Neuronal stem cell (in vitro differentiated cells): ENCODE data around the gene OLIG1.

Source experiments
- DNase-seq: peaks from one replicate; pipeline ENCODE4 v3.0.0-alpha.2; 2013; ENCODE audit warnings: low spot score
- H2AFZ ChIP-seq: one replicate; pipeline ENCODE4 v1.6.1; 2013; ENCODE audit warnings: mild to moderate bottlenecking, low read length, inconsistent platforms
- H2AK5ac ChIP-seq: 2 replicates; pipeline ENCODE4 v1.6.1; 2013; ENCODE audit warnings: low read depth, mild to moderate bottlenecking, inconsistent platforms, low read length, moderate library complexity, mixed read lengths
- H2BK120ac ChIP-seq: 2 replicates; pipeline ENCODE4 v1.6.1; 2013; ENCODE audit warnings: low read depth, mild to moderate bottlenecking, inconsistent platforms, low read length, moderate library complexity, mixed read lengths
- H2BK12ac ChIP-seq: one replicate; pipeline ENCODE4 v1.6.1; 2013; ENCODE audit warnings: low read length, inconsistent platforms
- H2BK15ac ChIP-seq: 2 replicates; pipeline ENCODE4 v1.6.1; 2013; ENCODE audit warnings: mild to moderate bottlenecking, low read length, inconsistent platforms, mixed read lengths
- H2BK5ac ChIP-seq: one replicate; pipeline ENCODE4 v1.6.1; 2013; ENCODE audit warnings: inconsistent platforms, mild to moderate bottlenecking, low read length, moderate library complexity
- H3K14ac ChIP-seq: one replicate; pipeline ENCODE4 v1.6.1; 2013; ENCODE audit warnings: low read length, inconsistent platforms
- H3K18ac ChIP-seq: 2 replicates; pipeline ENCODE4 v1.6.1; 2013; ENCODE audit warnings: low read length, inconsistent platforms
- H3K23ac ChIP-seq: 2 replicates; pipeline ENCODE4 v1.6.1; 2013; ENCODE audit warnings: low read depth, mild to moderate bottlenecking, mixed read lengths, low read length, inconsistent platforms; ENCODE audit not compliant: poor library complexity
- H3K27ac ChIP-seq: replicated peaks from 3 replicates; pipeline ENCODE4 v1.5.1; 2013; ENCODE audit warnings: low read length, inconsistent platforms
- H3K27me3 ChIP-seq, 3 experiments: 2 replicates each; pipeline ENCODE4 v1.6.1; 2013; ENCODE audit warnings: low read length in 3 of 3, mild to moderate bottlenecking in 2 of 3, inconsistent platforms in 1 of 3, low read depth in 1 of 3, mixed read lengths in 1 of 3, moderate library complexity in 1 of 3; ENCODE audit not compliant: control insufficient read depth in 3 of 3, insufficient read depth in 3 of 3
- H3K36me3 ChIP-seq, 2 donors: replicated peaks in 1 of 2; 2 replicates each; pipeline ENCODE4 v1.6.1; 2013; ENCODE audit warnings: low read length in 2 of 2; ENCODE audit not compliant: control insufficient read depth in 2 of 2, insufficient read depth in 2 of 2
- H3K4ac ChIP-seq: 2 replicates; pipeline ENCODE4 v1.6.1; 2013; ENCODE audit warnings: inconsistent platforms, mild to moderate bottlenecking, low read length, moderate library complexity
- H3K4me1 ChIP-seq, 2 donors: 1 replicate in 1 of 2; 2 replicates in 1 of 2; pipeline ENCODE4 v1.6.1; 2013; ENCODE audit warnings: low read length in 2 of 2, low read depth in 1 of 2; ENCODE audit not compliant: control insufficient read depth in 2 of 2, insufficient read depth in 1 of 2
- H3K4me2 ChIP-seq: one replicate; pipeline ENCODE4 v1.6.1; 2013; ENCODE audit warnings: mild to moderate bottlenecking, low read length, inconsistent platforms; ENCODE audit not compliant: insufficient read depth, poor library complexity, severe bottlenecking
- H3K4me3 ChIP-seq, 2 donors: 2 replicates each; pipeline ENCODE4 v1.5.1; 2013; ENCODE audit warnings: low read length in 2 of 2, mild to moderate bottlenecking in 2 of 2, inconsistent platforms in 1 of 2, moderate library complexity in 1 of 2
- H3K79me1 ChIP-seq: one replicate; pipeline ENCODE4 v1.6.1; 2013; ENCODE audit warnings: low read depth, mild to moderate bottlenecking, inconsistent platforms, low read length, moderate library complexity
- H3K9ac ChIP-seq: one replicate; pipeline ENCODE4 v1.6.1; 2013; ENCODE audit warnings: mild to moderate bottlenecking, low read depth, low read length, inconsistent platforms; ENCODE audit not compliant: poor library complexity
- H3K9me3 ChIP-seq, 2 donors: replicated peaks in 1 of 2; 2 replicates each; pipeline versions ENCODE3 to v1.6.1; 2013; ENCODE audit warnings: low read length in 2 of 2, mild to moderate bottlenecking in 2 of 2, inconsistent platforms in 1 of 2, low read depth in 1 of 2, mixed read lengths in 1 of 2, moderate library complexity in 1 of 2; ENCODE audit not compliant: control insufficient read depth in 2 of 2, insufficient read depth in 1 of 2
- H4K8ac ChIP-seq: one replicate; pipeline ENCODE4 v1.6.1; 2013; ENCODE audit warnings: low read depth, mild to moderate bottlenecking, inconsistent platforms, low read length, moderate library complexity
- H4K91ac ChIP-seq: one replicate; pipeline ENCODE4 v1.6.1; 2013; ENCODE audit warnings: low read length, low read depth, mild to moderate bottlenecking, inconsistent platforms; ENCODE audit not compliant: poor library complexity
- WGBS, 2 donors: extraction: QIAGEN DNeasy Blood & Tissue Kit; methylation state at CpG; one replicate each; pipeline ENCODE4 v1.1.7; 2013; ENCODE audit warnings: missing lambda C conversion rate in 2 of 2, mixed read lengths in 1 of 2; ENCODE audit not compliant: insufficient read length in 2 of 2, insufficient replicate concordance in 1 of 2; ENCODE audit errors: extremely low coverage in 2 of 2; 5-methylcytosine and 5-hydroxymethylcytosine counted together

OLIG1 gene

GRCh38 chr21:33111577-33111976 lies 41.6 kb downstream of the OLIG1 start:
- H3K79me1 ChIP-seq: no peaks in the 10 kb centered on the region
- no peak overlapping the region for H2AK5ac ChIP-seq
- no peak overlapping the region for H2BK5ac ChIP-seq
- H3K4me3 ChIP-seq: no peak overlapping the region
- H3K23ac ChIP-seq: no peak overlapping the region
- H3K4me1 ChIP-seq: peaks cover 14 to 19% of the 10 kb centered on the region in 2 donors
- H3K9me3 ChIP-seq: peaks cover 6 to 21% of the 10 kb centered on the region in 2 donors
- no peak overlapping the region for H3K14ac ChIP-seq
- H2BK15ac ChIP-seq: no peak overlapping the region
- H2BK12ac ChIP-seq: no peak overlapping the region
- H2BK120ac ChIP-seq: no peak overlapping the region
- no CpG with 5 or more reads among the region's 6 CpGs for WGBS, 2 donors
- no peak overlapping the region for H3K9ac ChIP-seq
- H2AFZ ChIP-seq: no peak overlapping the region
- DNase-seq: no peak
- H3K4ac ChIP-seq: no peak overlapping the region
- H3K27ac ChIP-seq: no peak overlapping the region
- peaks cover 32 to 90% (median 78%) of the 10 kb centered on the region in 3 experiments for H3K27me3 ChIP-seq
- no peak overlapping the region for H4K8ac ChIP-seq
- H3K36me3 ChIP-seq: no peaks in the 10 kb centered on the region
- no peak overlapping the region for H3K18ac ChIP-seq
- no peak overlapping the region for H4K91ac ChIP-seq
- no peak overlapping the region for H3K4me2 ChIP-seq

- H3K27me3 ChIP-seq: peaks cover 33 to 96% (median 84%) of the 10 kb centered on the region in 3 experiments
- no peak overlapping the region for H3K4me3 ChIP-seq
- no peak overlapping the region for H3K9ac ChIP-seq
- no peak overlapping the region for H4K91ac ChIP-seq
- H3K36me3 ChIP-seq: no peaks in the 10 kb centered on the region
- H2BK12ac ChIP-seq: no peak overlapping the region
- H3K23ac ChIP-seq: no peak overlapping the region
- no peak overlapping the region for H4K8ac ChIP-seq
- H2BK5ac ChIP-seq: no peak overlapping the region
- no peak overlapping the region for H3K27ac ChIP-seq
- H3K4me2 ChIP-seq: no peak overlapping the region
- H3K14ac ChIP-seq: no peak overlapping the region
- H3K18ac ChIP-seq: no peak overlapping the region
- H3K4ac ChIP-seq: no peak overlapping the region
- no peak overlapping the region for H2BK15ac ChIP-seq
- WGBS, 2 donors: no CpG with 5 or more reads among the region's 5 CpGs
- H3K79me1 ChIP-seq: no peaks in the 10 kb centered on the region
- no peak overlapping the region for H2AFZ ChIP-seq
- DNase-seq: no peak
- H3K9me3 ChIP-seq: peaks cover 6 to 21% of the 10 kb centered on the region in 2 donors
- no peak overlapping the region for H2AK5ac ChIP-seq
- peaks cover 14 to 19% of the 10 kb centered on the region in 2 donors for H3K4me1 ChIP-seq
- H2BK120ac ChIP-seq: no peak overlapping the region
These were observed 42.2 kb downstream of the OLIG1 start for GRCh38 chr21:33112151-33112550.

GRCh38 chr21:33112681-33113080 lies 42.7 kb downstream of the OLIG1 start:
- Histone ChIP-seq H3K4me1 (peaks cover 14 to 19% of the 10 kb centered on the region in 2 donors), H3K18ac (no peak overlapping the region), H3K27me3 (peaks cover 34 to 96% (median 89%) of the 10 kb centered on the region in 3 experiments), H3K27ac (no peak overlapping the region), H3K4me2 (no peak overlapping the region), H3K4me3 (no peak overlapping the region), H3K9me3 (peaks cover 6 to 21% of the 10 kb centered on the region in 2 donors), H3K14ac (no peak overlapping the region), H3K4ac (no peak overlapping the region), H2AFZ (no peak overlapping the region), H4K91ac (no peak overlapping the region), H2BK15ac (no peak overlapping the region), H4K8ac (no peak overlapping the region), H3K9ac (no peak overlapping the region), H3K79me1 (no peaks in the 10 kb centered on the region), H2BK120ac (no peak overlapping the region), H3K36me3 (no peaks in the 10 kb centered on the region), H3K23ac (no peak overlapping the region), H2BK12ac (no peak overlapping the region), H2BK5ac (no peak overlapping the region), H2AK5ac (no peak overlapping the region)
- WGBS, 2 donors: no CpG with 5 or more reads among the region's 4 CpGs
- no peak for DNase-seq

- Histone ChIP-seq H2AK5ac (no peak overlapping the region), H3K14ac (no peak overlapping the region), H3K79me1 (no peaks in the 10 kb centered on the region), H3K27me3 (peaks cover 34 to 96% (median 87%) of the 10 kb centered on the region in 3 experiments), H3K27ac (no peak overlapping the region), H2BK12ac (no peak overlapping the region), H2AFZ (no peak overlapping the region), H3K4me3 (no peak overlapping the region), H3K36me3 (no peaks in the 10 kb centered on the region), H2BK5ac (no peak overlapping the region), H3K23ac (no peak overlapping the region), H3K4me1 (peaks cover 14 to 19% of the 10 kb centered on the region in 2 donors), H2BK15ac (no peak overlapping the region), H3K9ac (no peak overlapping the region), H4K91ac (no peak overlapping the region), H4K8ac (no peak overlapping the region), H3K4me2 (no peak overlapping the region), H3K9me3 (peaks cover 6 to 21% of the 10 kb centered on the region in 2 donors), H2BK120ac (no peak overlapping the region), H3K18ac (no peak overlapping the region), H3K4ac (no peak overlapping the region)
- DNase-seq: peak; percentile 76
- WGBS, 2 donors: no CpG with 5 or more reads among the region's 13 CpGs
These were observed 43.2 kb downstream of the OLIG1 start for GRCh38 chr21:33113131-33113530.
